ENCODE data around the gene DEDD.

Gene DEDD

GRCh38 chr1:161162806-161163205, 30.3 kb upstream of the DEDD start:
- no peak for DNase-seq

DNA sequence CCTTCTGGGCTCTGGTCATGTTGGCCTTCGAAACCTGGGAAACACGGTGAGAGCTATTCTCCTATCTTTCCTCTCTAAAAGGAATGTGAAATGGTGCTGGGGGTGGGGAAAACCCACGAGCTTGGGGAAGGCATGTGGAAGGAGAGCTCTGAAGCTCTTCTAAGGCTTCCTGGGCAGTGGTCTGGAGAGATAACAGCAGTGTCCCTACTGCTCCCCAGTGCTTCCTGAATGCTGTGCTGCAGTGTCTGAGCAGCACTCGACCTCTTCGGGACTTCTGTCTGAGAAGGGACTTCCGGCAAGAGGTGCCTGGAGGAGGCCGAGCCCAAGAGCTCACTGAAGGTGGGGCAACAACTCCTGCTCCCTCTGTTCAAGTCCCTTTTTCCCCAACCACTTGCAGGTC, 29.6 kb upstream of the DEDD start:
- no peak for DNase-seq

DNA sequence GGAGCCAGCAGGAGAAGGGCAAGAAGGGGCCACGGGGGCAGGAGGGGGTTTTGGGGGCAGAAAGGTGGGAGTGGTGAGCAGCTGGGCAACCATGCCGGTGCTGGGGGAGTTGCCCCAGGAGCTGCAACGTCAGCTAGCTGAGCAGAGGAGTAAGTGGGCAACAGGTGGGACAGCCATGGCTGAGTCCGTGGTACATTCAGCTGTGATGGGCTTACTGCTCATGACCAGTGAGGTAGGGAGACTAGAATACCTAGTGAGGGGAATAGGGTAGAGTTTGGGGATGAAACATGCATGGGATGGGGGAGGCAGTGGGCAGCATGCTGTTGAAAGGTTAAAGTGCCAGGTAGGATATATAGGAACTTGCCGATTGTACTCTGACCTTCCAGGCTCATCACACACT, 29.2 kb upstream of the DEDD start:
- no peak for DNase-seq

GRCh38 chr1:161160671-161161145, 28.2 kb upstream of the DEDD start:
- DNase-seq: no peak

DNA sequence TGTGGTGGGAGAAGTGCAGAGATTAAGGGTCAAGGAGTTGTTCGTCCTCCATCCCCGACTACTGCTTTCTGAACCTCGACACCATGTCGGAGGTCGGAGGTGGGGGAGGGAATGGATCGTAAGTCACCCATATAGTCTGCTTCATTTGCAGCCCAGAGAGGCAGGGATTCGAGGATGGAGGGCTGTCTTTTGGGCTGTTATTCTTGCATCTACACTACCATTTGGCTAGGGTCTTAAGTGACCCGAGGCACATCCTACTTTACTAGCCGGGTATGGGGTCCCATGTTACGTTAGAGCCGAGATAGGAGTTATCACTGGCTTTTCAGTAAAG, 27.4 kb upstream of the DEDD start:
- no peak for DNase-seq

DNA sequence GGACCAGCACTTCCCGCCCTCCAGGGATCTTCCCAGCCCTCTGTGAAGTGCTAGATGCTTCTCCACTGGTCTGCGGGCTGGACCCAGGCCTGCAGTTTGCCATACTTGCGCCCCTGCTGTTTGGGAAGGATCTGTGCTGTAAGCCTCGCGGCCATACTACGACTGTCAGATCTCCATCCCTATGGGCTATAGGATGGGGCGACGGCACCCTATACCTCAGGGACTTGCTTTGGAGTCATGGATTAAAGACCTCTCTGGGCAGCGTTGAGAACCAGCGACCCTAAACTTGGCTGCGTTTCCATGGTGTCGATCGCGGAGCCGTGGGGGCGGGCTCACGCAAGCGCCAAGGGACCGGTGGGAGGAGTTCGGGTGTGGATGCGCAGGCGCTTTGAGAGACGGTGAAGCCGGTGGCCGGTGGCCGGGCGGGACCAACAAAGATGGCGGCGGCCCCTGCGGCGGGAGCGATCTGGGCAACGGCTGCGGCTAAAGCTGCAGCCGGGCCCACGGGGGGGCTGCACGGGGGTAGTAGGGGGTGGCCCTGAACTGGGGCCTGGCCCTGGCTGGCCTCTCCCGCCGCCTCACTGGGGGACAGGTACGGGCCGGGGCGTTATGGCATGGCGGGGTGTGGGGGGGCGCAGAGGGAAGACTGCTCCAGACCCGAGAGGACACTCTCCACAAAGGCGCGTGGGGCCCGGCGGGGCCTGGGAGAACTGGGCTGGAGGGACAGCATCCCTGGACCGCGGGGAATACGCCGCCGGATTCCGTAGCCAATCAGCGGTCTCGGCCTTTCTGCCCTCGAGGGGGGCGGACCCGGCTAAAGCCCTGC, 26.8 kb upstream of the DEDD start, which contains the start of gene USP21:
Gene USP21, plus strand, starts transcription at position 414 of the 826 bp plus-strand sequence. CDS start 1,141 bp downstream, outside the sequence.
- peak; percentile 92 to 95 for DNase-seq

- DNase-seq: no peak
These were observed 26.0 kb upstream of the DEDD start for GRCh38 chr1:161158316-161159010.

DNA sequence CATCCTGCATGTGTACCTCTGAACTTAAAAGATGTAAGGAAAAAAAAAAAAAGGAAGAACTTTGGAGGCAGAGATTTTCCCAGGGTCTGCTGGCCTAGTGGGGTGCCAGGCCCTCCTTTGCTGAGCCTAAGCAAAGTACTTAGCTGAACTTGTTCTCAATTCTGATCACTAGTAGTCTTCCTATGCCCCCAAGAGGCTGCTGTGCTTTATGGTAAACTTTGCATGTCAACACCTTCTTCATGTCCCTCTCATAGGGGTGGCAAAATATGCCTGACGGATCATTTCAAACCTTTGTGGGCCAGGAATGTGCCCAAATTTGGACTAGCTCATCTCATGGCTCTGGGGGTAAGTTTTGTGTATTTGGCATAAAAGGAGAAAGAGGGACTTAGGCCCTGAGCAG, 25.4 kb upstream of the DEDD start:
- DNase-seq: no peak

- DNase-seq: peak; percentile 90 to 93
These were observed 21.3 kb upstream of the DEDD start, which contains the start of gene UFC1 for GRCh38 chr1:161153682-161154337. UFC1 (plus strand) TSS chr1:161153978; CDS start chr1:161153998, 20 bp downstream.

DNA sequence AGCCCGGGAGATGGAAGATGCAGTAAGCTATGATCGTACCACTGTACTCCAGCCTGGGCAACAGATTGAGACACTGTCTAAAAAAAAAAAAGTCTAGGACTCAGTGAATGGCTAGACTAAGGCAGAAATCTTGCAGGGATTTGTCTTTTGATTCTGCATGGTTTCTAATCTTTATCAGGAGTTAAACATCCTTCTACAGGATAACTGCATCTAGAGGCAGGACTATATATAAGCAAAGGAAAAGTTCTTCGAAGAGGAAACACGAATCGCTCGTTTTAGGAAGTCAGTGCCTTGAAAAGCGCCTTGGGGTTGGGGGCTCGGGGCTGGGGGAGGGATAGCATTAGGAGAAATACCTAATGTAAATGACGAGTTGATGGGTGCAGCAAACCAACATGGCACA, 20.7 kb upstream of the DEDD start:
- no peak for DNase-seq

GRCh38 chr1:161145832-161146231, 13.4 kb upstream of the DEDD start:
- DNase-seq: no peak

- DNase-seq: no peak
These were observed 8.4 kb upstream of the DEDD start for GRCh38 chr1:161140755-161141400.

GRCh38 chr1:161139766-161140165, 7.3 kb upstream of the DEDD start:
- DNase-seq: peak; percentile 50 to 71

DNA sequence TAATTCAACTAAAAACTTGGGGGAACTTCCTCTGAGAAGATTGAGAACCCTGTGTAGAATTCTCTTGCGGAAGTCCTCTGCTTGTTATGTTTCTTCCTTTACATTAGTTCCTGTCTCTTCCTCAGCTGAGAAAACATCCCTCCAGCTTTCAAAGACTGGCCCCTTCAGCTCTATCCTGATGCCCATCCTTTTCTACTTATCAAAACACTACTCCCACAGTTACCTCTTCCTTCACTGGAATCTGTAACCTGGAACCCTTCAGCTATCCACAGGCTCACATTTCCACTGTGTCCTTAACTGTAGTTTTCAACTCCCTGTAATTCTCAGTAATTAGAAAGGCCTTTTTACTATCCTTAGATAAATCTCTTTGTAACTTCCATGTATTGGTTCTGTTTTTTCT, 6.0 kb upstream of the DEDD start:
- no peak for DNase-seq

GRCh38 chr1:161137881-161138280, 5.4 kb upstream of the DEDD start:
- DNase-seq: no peak

DNA sequence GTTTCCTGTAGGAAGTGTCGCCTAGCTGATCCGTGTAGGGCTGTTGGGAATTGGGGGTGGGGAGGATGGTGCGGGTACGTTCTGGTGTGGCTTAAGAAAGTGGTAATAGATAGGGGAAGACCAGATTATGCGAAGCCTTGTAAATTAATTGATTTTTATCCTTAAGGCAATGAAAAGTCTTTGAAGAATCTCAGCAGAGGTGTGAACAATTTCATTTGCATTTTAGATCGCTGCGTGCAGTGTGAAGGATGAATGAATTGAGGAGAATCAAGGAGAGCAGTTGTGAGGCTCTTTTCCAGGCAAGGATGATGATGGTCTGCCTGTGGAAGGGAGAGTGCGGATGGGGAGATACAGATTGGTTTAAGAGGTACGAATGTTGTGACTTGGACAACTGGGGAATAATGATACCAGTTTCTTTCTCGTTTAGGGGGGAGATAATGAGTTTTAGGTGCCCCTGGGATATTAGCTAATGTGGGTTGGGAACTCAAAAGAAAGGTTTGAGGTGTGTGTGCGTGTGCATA, 813 bp upstream of the DEDD start:
- no peak for DNase-seq

GRCh38 chr1:161131523-161132409, 701 bp downstream of the DEDD start:
- DNase-seq: peak in 1 of 2 donors; percentile 32

DNA sequence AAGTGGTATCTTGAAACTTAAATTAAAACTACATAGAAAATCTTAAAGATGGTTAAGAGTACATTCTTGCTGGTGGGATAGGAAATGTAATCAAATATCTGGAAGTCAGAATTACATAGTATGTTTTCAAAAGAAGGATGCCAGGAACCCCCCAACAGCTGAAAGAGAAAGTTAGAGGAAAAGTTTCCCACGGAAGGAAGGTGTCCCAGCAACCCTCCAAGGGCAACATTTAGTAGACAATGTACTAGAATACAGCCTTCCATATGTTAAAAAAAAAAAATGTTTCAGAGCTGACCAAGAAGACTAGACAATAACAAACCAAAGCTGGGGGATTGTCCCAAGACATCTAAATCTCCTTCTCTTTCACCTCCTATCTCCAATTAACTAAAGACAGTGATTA, 2.2 kb downstream of the DEDD start:
- no peak for DNase-seq

GRCh38 chr1:161128591-161129420, 3.7 kb downstream of the DEDD start:
- no peak for DNase-seq

GRCh38 chr1:161127649-161128048, 4.8 kb downstream of the DEDD start:
- DNase-seq: no peak

DNA sequence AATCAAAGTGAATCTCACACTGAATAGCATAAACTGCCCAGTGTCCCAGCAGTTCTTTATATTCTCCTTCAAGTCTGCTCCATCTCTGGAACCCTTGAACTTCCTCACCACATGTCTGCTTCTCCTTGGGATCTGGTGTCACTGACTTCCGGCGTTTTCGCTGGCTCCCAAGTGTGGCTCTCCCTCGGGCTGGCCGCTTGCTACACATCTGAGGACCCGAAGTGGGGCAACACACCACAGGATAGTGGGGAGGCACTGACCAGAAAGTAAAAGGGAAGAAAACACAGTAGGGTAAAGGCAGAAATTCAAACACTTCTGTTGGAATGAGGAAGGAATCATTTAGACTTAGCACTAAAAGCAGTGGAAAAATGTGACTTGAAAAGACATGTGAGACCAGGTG, 9.5 kb downstream of the DEDD start:
- DNase-seq: no peak
